Right ventricle myocardium inferior (tissue), 1 donor: Measurements from ENCODE around the gene POFUT1. TPM values are rescaled to one million over a fixed set of nuclear protein-coding genes. Genes with fewer than 3 reads are reported as not detected.
A peak's percentile ranks its signal among the peaks of the same experiment; 100 is the strongest.
"Not testable (repeated sequence)": the region's sequence is repeated elsewhere in the genome, so short reads cannot be mapped to it uniquely, and the experiment has no call there.

Source experiments
- ATAC-seq: fragments of 200-7000 bp; cut with Tn5 transposase; one replicate; pipeline ENCODE4 v1.9.1; 2020; ENCODE audit warnings: mild to moderate bottlenecking, moderate library complexity
- DNase-seq: peaks from one replicate; pipeline ENCODE4 v3.0.0; 2021; ENCODE audit errors: missing footprints
- intact Hi-C: fragments of 100-400 bp; cut with DNase I; formaldehyde crosslinking; loops from one replicate; pipeline ENCODE4 v1.11.0; 2022
- total RNA-seq: library from RNA; stranded (reverse); fragmentation: NEBNext Ultra II Directional; extraction: Animal tissue kit (Norgen Biotek cat#: 25700); gene quantifications from one replicate; pipeline ENCODE4 v1.2.1, GENCODE V29; 2021
- donor health status: DM: no; HTN: yes; CAD: no; lungs with severe emphysema.

POFUT1 gene
- total RNA-seq, 1 donor from 2014 or later: 24.5 TPM

DNA sequence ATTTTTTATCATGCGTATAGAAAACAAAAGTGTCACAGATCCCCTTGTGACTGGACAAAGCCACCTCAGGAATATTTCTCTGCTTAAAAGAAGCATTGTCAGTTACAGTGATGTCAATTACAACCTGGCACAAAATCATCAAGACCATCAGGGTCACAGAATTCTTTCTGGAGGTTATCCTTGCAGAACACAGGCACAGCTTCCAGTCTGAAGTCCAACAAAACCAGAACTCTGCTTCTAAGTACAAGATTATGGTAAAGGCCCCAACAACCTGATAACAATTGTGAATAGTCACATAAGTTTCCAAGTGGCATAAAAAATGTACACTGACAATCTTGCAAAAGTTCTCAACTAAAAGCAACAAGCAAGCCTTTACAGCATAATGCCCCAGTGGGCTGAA is 21.2 kb upstream of the POFUT1 start:
- ATAC-seq: no peak
- intact Hi-C loops: no loop called here

GRCh38 chr20:32188376-32189122 is 19.1 kb upstream of the POFUT1 start:
- ATAC-seq (no peak), DNase-seq (no peak)
- intact Hi-C loops: no loop called here

More for the DNA sequence above, 21.2 kb upstream of the POFUT1 start:
- no peak for DNase-seq

DNA sequence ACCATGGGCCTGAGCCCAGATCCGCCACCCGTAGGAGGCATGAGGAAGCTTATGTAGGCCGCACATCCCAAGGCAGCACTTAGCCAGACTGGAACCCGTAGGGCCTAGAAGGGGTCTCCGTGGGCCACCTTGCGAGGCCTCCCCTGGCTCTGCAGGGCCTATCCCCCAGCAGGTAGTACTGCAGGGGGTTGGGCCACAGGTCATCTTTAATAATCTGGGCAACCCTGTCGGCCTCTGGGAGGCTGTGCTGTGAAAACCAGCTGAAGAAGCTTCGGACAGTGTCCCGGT is 18.6 kb upstream of the POFUT1 start:
- intact Hi-C loops: no loop called here
- ATAC-seq (no peak), DNase-seq (no peak)

- ATAC-seq (peak; percentile 54), DNase-seq (peak; percentile 82)
- intact Hi-C loops: no loop called here
Observed at GRCh38 chr20:32189691-32190615, 17.7 kb upstream of the POFUT1 start.

GRCh38 chr20:32190616-32191415 is 16.9 kb upstream of the POFUT1 start:
- no peak for ATAC-seq
- intact Hi-C loops: no loop called here

GRCh38 chr20:32191422-32191821 is 16.3 kb upstream of the POFUT1 start:
- DNase-seq: no peak
- intact Hi-C loops: no loop called here
- ATAC-seq: no peak

More at GRCh38 chr20:32190616-32191415, 16.9 kb upstream of the POFUT1 start:
- DNase-seq: no peak

- ATAC-seq: no peak
- intact Hi-C loops: no loop called here
- DNase-seq: no peak
Observed at GRCh38 chr20:32191873-32192272, 15.8 kb upstream of the POFUT1 start.

DNA sequence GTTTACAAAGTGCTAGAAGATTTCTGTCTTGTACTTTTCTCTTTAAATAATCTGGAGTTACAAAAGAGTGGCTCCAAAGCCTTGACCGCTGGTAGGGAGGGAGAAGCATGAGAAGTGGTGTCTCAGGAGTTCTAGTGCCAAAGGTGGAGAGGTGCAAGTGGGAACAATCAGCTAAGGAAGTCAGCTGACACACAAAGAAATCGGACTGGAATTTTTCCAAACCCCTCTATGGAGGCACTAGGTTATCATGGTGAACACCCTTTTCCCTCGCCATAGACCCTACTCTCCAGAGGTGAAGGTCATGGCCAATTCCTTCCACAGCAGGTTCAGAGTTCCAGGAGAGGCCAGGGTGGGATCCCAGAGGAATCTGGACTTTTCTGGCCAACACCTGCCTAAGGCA is 15.0 kb upstream of the POFUT1 start:
- intact Hi-C loops: no loop called here
- no peak for DNase-seq
- no peak for ATAC-seq

GRCh38 chr20:32193336-32193735 is 14.3 kb upstream of the POFUT1 start:
- DNase-seq, intact Hi-C loops, ATAC-seq: not testable (repeated sequence)

DNA sequence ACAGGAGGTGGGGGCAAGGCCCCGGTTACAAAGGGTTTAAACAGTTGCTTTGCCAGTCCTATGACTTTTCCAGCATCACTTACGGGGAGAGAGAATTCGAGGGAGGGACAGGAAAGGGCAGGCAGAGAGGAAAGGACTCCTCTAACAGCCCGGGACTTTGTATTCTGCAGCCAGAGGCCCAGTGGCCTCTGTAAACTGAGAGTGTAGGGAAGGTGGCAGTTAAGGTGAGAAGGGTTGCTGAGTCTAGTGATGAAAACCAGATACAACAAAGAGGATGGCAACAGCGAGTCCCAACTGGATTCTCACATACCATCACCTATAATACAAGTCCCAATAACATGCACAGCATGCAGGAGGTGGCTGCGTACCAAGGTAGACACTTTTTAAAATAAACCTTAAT is 13.7 kb upstream of the POFUT1 start:
- no peak for ATAC-seq
- intact Hi-C loops: no loop called here
- no peak for DNase-seq

- ATAC-seq: no peak
- intact Hi-C loops: no loop called here
- DNase-seq: no peak
Observed at GRCh38 chr20:32195581-32195980, 12.1 kb upstream of the POFUT1 start.

DNA sequence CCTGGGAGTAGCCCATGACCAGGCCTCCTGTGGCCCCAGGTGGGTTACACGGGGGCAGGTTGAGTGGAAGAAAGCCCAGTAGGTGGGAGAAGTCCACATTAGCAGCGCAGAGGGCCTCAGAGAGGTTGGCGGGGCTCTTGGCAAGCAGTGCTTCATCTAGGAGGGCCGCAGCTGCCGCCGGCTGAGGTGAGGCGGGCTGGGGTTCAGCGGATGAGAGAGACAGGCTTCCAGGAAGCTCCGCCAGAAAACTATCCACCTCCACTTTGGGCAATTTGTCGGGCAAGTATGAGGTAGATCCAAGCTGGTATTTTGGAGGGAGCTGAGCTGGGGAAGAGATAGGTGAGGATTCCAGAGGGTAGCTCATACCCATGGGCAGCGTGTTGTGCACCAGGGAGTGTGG is 11.1 kb upstream of the POFUT1 start:
- DNase-seq, ATAC-seq, intact Hi-C loops: not testable (repeated sequence)

- DNase-seq, ATAC-seq, intact Hi-C loops: not testable (repeated sequence)
Observed at GRCh38 chr20:32197136-32197535, 10.5 kb upstream of the POFUT1 start.

DNA sequence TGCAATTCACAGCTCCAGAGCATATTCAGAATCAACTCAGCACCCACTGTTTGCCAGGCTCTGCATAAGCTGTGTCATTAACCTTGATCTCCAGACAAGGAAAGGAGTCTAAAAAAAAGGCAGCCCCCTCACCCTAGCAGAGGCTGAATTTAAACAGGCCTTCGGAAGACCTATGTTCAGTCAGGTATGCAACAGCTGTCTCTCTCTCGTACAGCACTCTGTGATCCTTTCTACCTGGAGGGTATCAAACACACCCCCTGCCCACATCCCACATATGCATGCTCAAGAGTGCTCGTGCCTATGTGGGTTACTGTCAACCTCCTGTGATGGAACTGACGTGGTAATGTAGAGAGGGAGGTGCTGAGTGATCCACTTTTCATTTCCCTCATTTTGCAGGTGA is 8.7 kb upstream of the POFUT1 start:
- DNase-seq: no peak
- ATAC-seq: no peak
- intact Hi-C loops: no loop called here

GRCh38 chr20:32201296-32201976 is 6.2 kb upstream of the POFUT1 start:
- intact Hi-C loops: no loop called here
- DNase-seq: no peak
- no peak for ATAC-seq

- intact Hi-C loops: no loop called here
- DNase-seq (no peak), ATAC-seq (no peak)
Observed at GRCh38 chr20:32201977-32202363, 5.7 kb upstream of the POFUT1 start.

DNA sequence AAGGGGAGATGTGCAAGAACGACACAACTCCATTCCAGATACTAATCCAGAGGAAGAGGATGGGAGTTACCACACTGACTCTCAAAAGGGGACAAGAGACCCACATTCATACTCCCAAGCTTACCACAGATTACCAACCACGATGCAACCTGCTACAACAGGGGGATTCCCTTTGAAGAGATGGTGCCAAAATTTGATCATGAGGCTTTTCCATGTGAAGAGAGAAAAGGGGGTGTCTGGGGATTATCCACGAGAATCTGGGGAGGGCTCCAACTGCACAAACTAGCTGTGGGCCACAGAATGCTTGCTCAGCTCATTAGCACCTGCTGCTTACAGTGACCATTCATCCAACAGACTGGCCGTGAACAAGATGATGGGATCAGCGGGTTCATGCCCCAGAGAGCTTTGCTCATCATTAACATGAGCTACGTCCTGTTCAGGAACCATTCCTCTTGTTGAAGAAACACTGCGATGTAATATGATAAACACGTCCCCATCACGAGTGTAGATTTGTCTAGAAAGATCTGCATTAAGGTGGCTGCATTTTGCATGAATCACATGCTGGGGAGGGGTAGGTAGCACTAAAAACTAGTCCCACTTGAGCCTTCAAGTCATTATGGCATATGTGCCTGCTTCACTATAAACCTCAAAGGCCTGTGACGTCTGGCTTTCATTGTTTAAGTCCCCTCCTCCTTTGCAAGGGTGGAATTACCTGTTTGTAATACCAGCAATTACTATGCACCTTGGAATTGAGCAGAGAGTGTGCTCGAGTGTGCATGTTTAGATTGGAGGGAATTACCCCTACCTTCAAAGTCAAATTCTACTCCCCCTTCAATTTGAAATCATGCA is 4.1 kb upstream of the POFUT1 start:
- ATAC-seq (no peak), DNase-seq (no peak)
- intact Hi-C loops: no loop called here
